GF-D8 (cell line): ENCODE data around the gene UBXN10.

Experiments
- DNase-seq: peaks from one replicate; lab custom pipeline; 2025; lab: John Stamatoyannopoulos, UW

The UBXN10 gene

GRCh38 chr1:20234788-20235535 is 49.1 kb downstream of the UBXN10 start:
- no peak for DNase-seq

- no peak for DNase-seq
Observed at GRCh38 chr1:20237646-20238045, 51.8 kb downstream of the UBXN10 start.

- no peak for DNase-seq
Observed at GRCh38 chr1:20240012-20240411, 54.1 kb downstream of the UBXN10 start.

GRCh38 chr1:20242890-20243479 is 57.1 kb downstream of the UBXN10 start:
- no peak for DNase-seq
